SK-N-SH (cell line): ENCODE measurements around the gene SS18. TPM values are rescaled to one million over a fixed set of nuclear protein-coding genes. Genes with fewer than 3 reads are reported as not detected.

ENCODE experiments used
- CTCF ChIA-PET: fragments of 300-600, 350-600 bp; formaldehyde crosslinking; extraction: SDS; loops from one replicate; lab custom pipeline; 2021; lab: Yijun Ruan, JAX
- POLR2A ChIA-PET: fragments of 350-600 bp; sonication (Branson Sonifier 250); formaldehyde crosslinking; extraction: SDS; loops from one replicate; lab custom pipeline; 2020; ENCODE audit warnings: antibody characterized with exemption, inconsistent platforms; lab: Yijun Ruan, JAX
- DNase-seq: peaks from one replicate; pipeline ENCODE4 v3.0.0; 2012
- H2AFZ ChIP-seq: fragments of 200-600 bp; sonication (generic); 2 replicates; pipeline ENCODE4 v1.8.1; 2016; ENCODE audit warnings: antibody characterized with exemption, mild to moderate bottlenecking, low read depth
- H3F3A ChIP-seq: fragments of 200-600 bp; sonication (generic); replicated peaks from 2 replicates; pipeline ENCODE3; 2016; ENCODE audit warnings: antibody characterized with exemption, mild to moderate bottlenecking; ENCODE audit not compliant: insufficient read depth
- H3K27ac ChIP-seq, 2 experiments: fragments of 200-500 bp in 1 of 2; fragments of 200-600 bp in 1 of 2; sonication (Bioruptor generic) in 1 of 2; sonication (generic), shearing (Covaris generic) in 1 of 2; 2 replicates each; pipeline versions ENCODE4 v1.5.1 to v1.6.1; 2014 to 2016; ENCODE audit warnings: low read depth in 2 of 2, inconsistent platforms in 1 of 2, low read length in 1 of 2, mild to moderate bottlenecking in 1 of 2, mixed read lengths in 1 of 2
- H3K27me3 ChIP-seq: fragments of 200-600 bp; sonication (generic), shearing (Covaris generic); 2 replicates; pipeline ENCODE4 v1.6.1; 2016; ENCODE audit warnings: mixed run types; ENCODE audit not compliant: insufficient read depth
- H3K36me3 ChIP-seq, 2 experiments: fragments of 200-500 bp in 1 of 2; fragments of 200-600 bp in 1 of 2; sonication (Bioruptor generic) in 1 of 2; sonication (generic) in 1 of 2; replicated peaks in 1 of 2; 2 replicates each; pipeline versions ENCODE3 to v1.5.1; 2014 to 2016; ENCODE audit warnings: low read length in 1 of 2, mild to moderate bottlenecking in 1 of 2; ENCODE audit not compliant: insufficient read depth in 2 of 2, control insufficient read depth in 1 of 2
- H3K4me1 ChIP-seq, 2 experiments: fragments of 200-500 bp in 1 of 2; fragments of 200-600 bp in 1 of 2; sonication (Bioruptor generic) in 1 of 2; sonication (generic), shearing (Covaris generic) in 1 of 2; 2 replicates each; pipeline versions ENCODE4 v1.5.1 to v1.6.1; 2014 to 2016; ENCODE audit warnings: low read depth in 1 of 2, low read length in 1 of 2, mixed run types in 1 of 2; ENCODE audit not compliant: insufficient read depth in 2 of 2, control insufficient read depth in 1 of 2
- H3K4me2 ChIP-seq: fragments of 200-600 bp; sonication (generic), shearing (Covaris generic); 2 replicates; pipeline ENCODE4 v1.6.1; 2017; ENCODE audit warnings: mixed run types
- H3K4me3 ChIP-seq, 2 experiments: fragments of 200-500 bp in 1 of 2; fragments of 200-600 bp in 1 of 2; sonication (Bioruptor generic) in 1 of 2; sonication (generic), shearing (Covaris generic) in 1 of 2; 2 replicates each; pipeline versions ENCODE4 v1.5.1 to v1.8.1; 2014 to 2016; ENCODE audit warnings: low read depth in 2 of 2, inconsistent platforms in 1 of 2, low read length in 1 of 2, mild to moderate bottlenecking in 1 of 2, mixed read lengths in 1 of 2, moderate library complexity in 1 of 2
- H3K79me2 ChIP-seq: fragments of 200-600 bp; sonication (generic); 2 replicates; pipeline ENCODE4 v1.8.1; 2017; ENCODE audit warnings: mild to moderate bottlenecking; ENCODE audit not compliant: insufficient read depth
- H3K9ac ChIP-seq: fragments of 200-600 bp; sonication (generic); 2 replicates; pipeline ENCODE4 v1.6.1; 2017; ENCODE audit warnings: mixed run types
- H3K9me2 ChIP-seq: fragments of 200-600 bp; sonication (generic); 2 replicates; pipeline ENCODE4 v1.6.1; 2017; ENCODE audit warnings: mixed run types
- H3K9me3 ChIP-seq: fragments of 200-600 bp; sonication (generic); 2 replicates; pipeline ENCODE4 v1.6.1; 2017; ENCODE audit warnings: mixed run types, mild to moderate bottlenecking, moderate library complexity
- H4K20me1 ChIP-seq: fragments of 200-600 bp; sonication (generic); 2 replicates; pipeline ENCODE4 v1.6.1; 2017; ENCODE audit warnings: mild to moderate bottlenecking, mixed run types; ENCODE audit not compliant: insufficient read depth
- ELF1 ChIP-seq: IDR thresholded peaks from 2 replicates; pipeline ENCODE4 v1.4.0; 2012
- EP300 ChIP-seq, 2 experiments: IDR thresholded peaks; 2 replicates each; pipeline versions ENCODE4 v1.4.0 to v1.6.1; 2012; ENCODE audit warnings: borderline replicate concordance in 1 of 2, low read depth in 1 of 2, low read length in 1 of 2
- EZH2phosphoT487 ChIP-seq: fragments of 200-600 bp; sonication (generic); IDR thresholded peaks from 2 replicates; pipeline ENCODE4 v1.6.1; 2017; ENCODE audit warnings: low read depth, mixed run types, mild to moderate bottlenecking, antibody characterized with exemption, moderate library complexity, borderline replicate concordance
- FOSL2 ChIP-seq: IDR thresholded peaks from 2 replicates; pipeline ENCODE4 v1.4.0; 2012; ENCODE audit warnings: low read depth, mild to moderate bottlenecking, moderate library complexity, borderline replicate concordance
- FOXJ3 ChIP-seq: sonication (generic); formaldehyde crosslinking; IDR thresholded peaks from 2 replicates; pipeline ENCODE4 v1.5.1; 2020; ENCODE audit warnings: mild to moderate bottlenecking, missing genetic modification reagents
- FOXM1 ChIP-seq: IDR thresholded peaks from 2 replicates; pipeline ENCODE4 v1.4.0; 2012; ENCODE audit warnings: low read depth, mild to moderate bottlenecking
- MEF2A ChIP-seq: IDR thresholded peaks from 2 replicates; pipeline ENCODE4 v1.4.0; 2012; ENCODE audit warnings: low read depth, borderline replicate concordance
- MXI1 ChIP-seq: IDR thresholded peaks from 2 replicates; pipeline ENCODE4 v1.6.1; 2012; ENCODE audit warnings: mild to moderate bottlenecking, low read depth, low read length, improper control_type of control experiment
- NRF1 ChIP-seq: IDR thresholded peaks from 2 replicates; pipeline ENCODE4 v1.6.1; 2012; ENCODE audit warnings: low read depth, mild to moderate bottlenecking, low read length
- POLR2AphosphoS5 ChIP-seq: IDR thresholded peaks from 2 replicates; pipeline ENCODE4 v1.6.1; 2012; ENCODE audit warnings: low read depth, low read length
- TCF12 ChIP-seq: IDR thresholded peaks from 2 replicates; pipeline ENCODE4 v1.4.0; 2012
- TEAD4 ChIP-seq: IDR thresholded peaks from 2 replicates; pipeline ENCODE4 v1.4.0; 2012; ENCODE audit warnings: mild to moderate bottlenecking, borderline replicate concordance; ENCODE audit not compliant: insufficient read depth
- YY1 ChIP-seq: IDR thresholded peaks from 2 replicates; pipeline ENCODE4 v1.4.0; 2012; ENCODE audit warnings: low read depth, mild to moderate bottlenecking
- WGBS: methylation state at CpG from one replicate; pipeline ENCODE4 v1.1.6; 2017; ENCODE audit warnings: low lambda C conversion rate; 5-methylcytosine and 5-hydroxymethylcytosine counted together
- polyA plus RNA-seq, 3 experiments: library from polyadenylated mRNA; depleted of rRNA; stranded (reverse); fragments of >200 nt; gene quantifications; 2 replicates each; pipeline ENCODE4 v1.2.3, GENCODE V29; 2012
- TF ChIP-seq, protein P1 (sequence below): fragments of 150-350 bp; IDR thresholded peaks from 2 replicates; pipeline ENCODE4 v1.6.1; 2017; ENCODE audit warnings: antibody characterized with exemption, low read length, low read depth, borderline replicate concordance
- TF ChIP-seq, protein P2 (sequence below): fragments of 150-350 bp; IDR thresholded peaks from 2 replicates; pipeline ENCODE4 v1.6.1; 2016; ENCODE audit warnings: mild to moderate bottlenecking, low read depth, low read length
- TF ChIP-seq, protein P3 (sequence below): IDR thresholded peaks from 2 replicates; pipeline ENCODE4 v1.4.0; 2012; ENCODE audit warnings: low read depth, borderline replicate concordance

SS18 gene
- polyA plus RNA-seq, 1 of the 3 experiments (the other 2 are of a cell fraction), result 98.6 TPM

DNA sequence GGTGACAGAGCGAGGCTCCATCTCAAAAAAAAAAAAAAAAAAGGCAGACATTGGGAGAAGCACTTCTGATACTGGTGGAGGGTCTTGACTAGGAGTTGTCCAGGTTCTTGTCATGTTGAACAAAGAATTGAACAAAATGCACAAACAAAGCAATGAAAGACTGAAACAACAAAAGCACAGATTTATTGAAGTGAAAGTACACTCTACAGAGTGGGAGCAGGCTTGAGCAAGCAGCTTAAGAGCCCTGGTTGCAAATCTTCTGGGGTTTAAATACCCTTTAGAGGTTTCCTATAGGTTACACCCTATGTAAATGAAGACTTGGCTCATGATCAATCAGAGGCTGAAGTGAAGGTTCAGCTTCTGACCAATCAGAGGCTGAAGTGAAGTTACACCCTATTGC lies 6.4 kb upstream of the SS18 start:
- no peaks in the 10 kb centered on the region for H3K27me3 ChIP-seq
- no peak overlapping the region for H3K27ac ChIP-seq
- ChIA-PET POLR2A (no interaction called here), CTCF (interaction anchor here (1.1 kb wide), 1 partner anchor 210 kb away, joined by 4 read pairs; no protein-coding TSS in a partner anchor)
- H3K36me3 ChIP-seq, result no peaks in the 10 kb centered on the region
- no peaks in the 10 kb centered on the region for H3K9me2 ChIP-seq
- no peak overlapping the region for H3K4me3 ChIP-seq
- no peaks in the 10 kb centered on the region for H3K79me2 ChIP-seq
- TF ChIP-seq, protein P1, sequence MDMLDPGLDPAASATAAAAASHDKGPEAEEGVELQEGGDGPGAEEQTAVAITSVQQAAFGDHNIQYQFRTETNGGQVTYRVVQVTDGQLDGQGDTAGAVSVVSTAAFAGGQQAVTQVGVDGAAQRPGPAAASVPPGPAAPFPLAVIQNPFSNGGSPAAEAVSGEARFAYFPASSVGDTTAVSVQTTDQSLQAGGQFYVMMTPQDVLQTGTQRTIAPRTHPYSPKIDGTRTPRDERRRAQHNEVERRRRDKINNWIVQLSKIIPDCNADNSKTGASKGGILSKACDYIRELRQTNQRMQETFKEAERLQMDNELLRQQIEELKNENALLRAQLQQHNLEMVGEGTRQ, result no peak
- no peak for TF ChIP-seq MEF2A
- no peak for TF ChIP-seq EZH2phosphoT487
- no peak for TF ChIP-seq POLR2AphosphoS5
- TF ChIP-seq, protein P2, sequence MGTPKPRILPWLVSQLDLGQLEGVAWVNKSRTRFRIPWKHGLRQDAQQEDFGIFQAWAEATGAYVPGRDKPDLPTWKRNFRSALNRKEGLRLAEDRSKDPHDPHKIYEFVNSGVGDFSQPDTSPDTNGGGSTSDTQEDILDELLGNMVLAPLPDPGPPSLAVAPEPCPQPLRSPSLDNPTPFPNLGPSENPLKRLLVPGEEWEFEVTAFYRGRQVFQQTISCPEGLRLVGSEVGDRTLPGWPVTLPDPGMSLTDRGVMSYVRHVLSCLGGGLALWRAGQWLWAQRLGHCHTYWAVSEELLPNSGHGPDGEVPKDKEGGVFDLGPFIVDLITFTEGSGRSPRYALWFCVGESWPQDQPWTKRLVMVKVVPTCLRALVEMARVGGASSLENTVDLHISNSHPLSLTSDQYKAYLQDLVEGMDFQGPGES, result no peak
- TF ChIP-seq EP300 (IDR thresholded peaks at IDR 0.05; ENCODE audit: borderline replicate concordance in 1 of 2, low read depth in 1 of 2, low read length in 1 of 2), result no peak
- TF ChIP-seq, protein P3, sequence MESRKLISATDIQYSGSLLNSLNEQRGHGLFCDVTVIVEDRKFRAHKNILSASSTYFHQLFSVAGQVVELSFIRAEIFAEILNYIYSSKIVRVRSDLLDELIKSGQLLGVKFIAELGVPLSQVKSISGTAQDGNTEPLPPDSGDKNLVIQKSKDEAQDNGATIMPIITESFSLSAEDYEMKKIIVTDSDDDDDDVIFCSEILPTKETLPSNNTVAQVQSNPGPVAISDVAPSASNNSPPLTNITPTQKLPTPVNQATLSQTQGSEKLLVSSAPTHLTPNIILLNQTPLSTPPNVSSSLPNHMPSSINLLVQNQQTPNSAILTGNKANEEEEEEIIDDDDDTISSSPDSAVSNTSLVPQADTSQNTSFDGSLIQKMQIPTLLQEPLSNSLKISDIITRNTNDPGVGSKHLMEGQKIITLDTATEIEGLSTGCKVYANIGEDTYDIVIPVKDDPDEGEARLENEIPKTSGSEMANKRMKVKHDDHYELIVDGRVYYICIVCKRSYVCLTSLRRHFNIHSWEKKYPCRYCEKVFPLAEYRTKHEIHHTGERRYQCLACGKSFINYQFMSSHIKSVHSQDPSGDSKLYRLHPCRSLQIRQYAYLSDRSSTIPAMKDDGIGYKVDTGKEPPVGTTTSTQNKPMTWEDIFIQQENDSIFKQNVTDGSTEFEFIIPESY, result no peak
- no peak for TF ChIP-seq FOXJ3
- no peak for TF ChIP-seq FOSL2
- 56% methylated on average over 1 of the region's 1 CpG for WGBS
- no peaks in the 10 kb centered on the region for H3K9me3 ChIP-seq
- DNase-seq, result no peak
- H3F3A ChIP-seq, result no peaks in the 10 kb centered on the region
- no peaks in the 10 kb centered on the region for H4K20me1 ChIP-seq
- no peak overlapping the region for H3K4me2 ChIP-seq
- H3K4me1 ChIP-seq, result no peaks in the 10 kb centered on the region
- no peak overlapping the region for H3K9ac ChIP-seq
- H2AFZ ChIP-seq, result no peak overlapping the region

DNA sequence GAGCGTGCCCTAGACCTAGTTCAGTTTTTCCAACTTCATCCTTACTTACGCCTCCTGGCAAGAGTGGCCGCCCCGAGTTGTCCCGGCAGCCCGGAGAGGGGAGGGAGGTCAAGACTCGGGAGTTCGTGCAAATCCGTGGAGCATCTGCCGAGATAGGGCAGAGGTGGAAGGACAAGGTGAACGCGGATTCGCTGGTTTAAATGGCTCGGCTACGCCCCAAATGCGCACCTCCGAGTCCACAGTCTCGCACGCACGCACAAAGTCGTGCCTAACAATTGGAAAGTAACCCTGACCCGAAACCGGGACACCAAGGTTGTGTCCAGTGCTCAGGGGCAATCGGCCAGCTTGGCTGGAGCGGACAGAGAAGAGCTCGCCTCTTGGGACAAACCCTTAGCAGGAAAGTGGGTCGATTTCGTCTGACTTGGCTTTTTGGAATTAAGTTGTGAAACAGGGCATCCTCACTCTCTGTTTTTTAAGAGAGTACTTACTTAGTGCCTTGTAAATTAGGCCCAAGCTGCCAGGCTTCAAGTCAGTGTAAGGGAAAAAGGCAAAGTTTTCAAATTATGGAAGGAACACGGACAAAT lies 726 bp upstream of the SS18 start:
- WGBS, result 3% methylated on average over 21 of the region's 29 CpGs
- DNase-seq, result no peak
- CTCF ChIA-PET, result interaction anchor here (0.6 to 1.4 kb wide), 3 partner anchors 15 to 30 kb away, joined by 3 read pairs; no protein-coding TSS in a partner anchor

More for the DNA sequence above, 726 bp upstream of the SS18 start:
- Histone ChIP-seq H3F3A (peaks cover 3% of the 10 kb centered on the region), H3K4me2 (peak overlapping the region; percentile 75), H3K36me3 (peaks cover 12 to 14% of the 10 kb centered on the region in 2 experiments), H3K9ac (peak overlapping the region; percentile 97), H3K4me1 (peaks cover 0 to 10% of the 10 kb centered on the region in 2 experiments; a peak in 1 of 4 replicates), H2AFZ (peak overlapping the region; percentile 88), H3K9me2 (no peaks in the 10 kb centered on the region), H3K79me2 (peaks cover 42% of the 10 kb centered on the region), H3K27ac (peak overlapping the region; percentile 97 to 99), H3K4me3 (peak overlapping the region; percentile 95 to 96), H4K20me1 (peaks cover 34% of the 10 kb centered on the region), H3K9me3 (no peaks in the 10 kb centered on the region), H3K27me3 (no peaks in the 10 kb centered on the region)
- POLR2A ChIA-PET, result interaction anchor here (1.1 kb wide), 1 partner anchor 135 kb away, joined by 4 read pairs; the partner anchor contains the start of gene TAF4B
- TF ChIP-seq FOSL2, result no peak
- TF ChIP-seq NRF1, result peak; percentile 41; the same call in 1 of the 2 replicates
- 0 out of 2 replicates have a peak, but pooled peaks have one; percentile 1 for TF ChIP-seq YY1
- TF ChIP-seq TEAD4, result no peak
- TF ChIP-seq ELF1, result no peak
- TF ChIP-seq TCF12, result no peak
- TF ChIP-seq POLR2AphosphoS5, result peak; percentile 64; the same call in 1 of the 2 replicates
- TF ChIP-seq FOXM1, result peak; percentile 61; the same call in 1 of the 2 replicates
- TF ChIP-seq MXI1, result peak; percentile 18
